Heart left ventricle (tissue), 16 donors: ENCODE measurements around the gene ADRB1. TPM values are rescaled to one million over a fixed set of nuclear protein-coding genes. Genes with fewer than 3 reads are reported as not detected.

Source experiments
- ATAC-seq, 4 donors: fragments of 200-7000 bp; cut with Tn5 transposase; one replicate each; pipeline ENCODE4 v1.9.1; 2020 to 2022; ENCODE audit warnings: moderate library complexity in 4 of 4, mild to moderate bottlenecking in 3 of 4, moderate number of reproducible peaks in 1 of 4
- DNase-seq, 5 donors: peaks; one replicate each; pipeline ENCODE4 v3.0.0-alpha.2; 2020
- H3K27ac ChIP-seq, 12 donors: fragments of 200-600 bp; sonication (generic) in 4 of 12; one replicate each; pipeline versions ENCODE4 v1.5.0 to v1.8.0; 2016 to 2022; ENCODE audit warnings: mild to moderate bottlenecking in 2 of 12
- H3K27me3 ChIP-seq, 9 donors: fragments of 200-600 bp; sonication (generic) in 2 of 9; one replicate each; pipeline versions ENCODE4 v1.5.1 to v1.8.0; 2016 to 2022; ENCODE audit warnings: mild to moderate bottlenecking in 3 of 9
- H3K36me3 ChIP-seq, 9 donors: fragments of 200-600 bp; sonication (generic) in 2 of 9; one replicate each; pipeline versions ENCODE4 v1.5.0 to v1.8.0; 2018 to 2022; ENCODE audit warnings: mild to moderate bottlenecking in 2 of 9
- H3K4me1 ChIP-seq, 12 donors: fragments of 200-600 bp; sonication (generic) in 4 of 12; one replicate each; pipeline versions ENCODE4 v1.5.0 to v1.8.0; 2016 to 2022; ENCODE audit warnings: mild to moderate bottlenecking in 3 of 12
- H3K4me3 ChIP-seq, 12 donors: fragments of 200-600 bp; sonication (generic) in 4 of 12; one replicate each; pipeline versions ENCODE4 v1.5.0 to v1.8.0; 2017 to 2022; ENCODE audit warnings: mild to moderate bottlenecking in 9 of 12, moderate library complexity in 4 of 12
- H3K9me3 ChIP-seq, 12 donors: fragments of 200-600 bp; sonication (generic) in 4 of 12; one replicate each; pipeline versions ENCODE4 v1.5.0 to v1.8.0; 2016 to 2022; ENCODE audit warnings: mild to moderate bottlenecking in 1 of 12
- CTCF ChIP-seq, 12 donors: fragments of 200-600 bp; sonication (generic) in 4 of 12; IDR thresholded peaks; one replicate each; pipeline versions ENCODE4 v1.5.0 to v1.8.0; 2018 to 2022; ENCODE audit warnings: antibody characterized with exemption in 12 of 12, mild to moderate bottlenecking in 5 of 12
- POLR2A ChIP-seq, 2 donors: fragments of 450-650 bp; IDR thresholded peaks; one replicate each; pipeline ENCODE4 v1.6.1; 2017; ENCODE audit warnings: antibody characterized with exemption in 2 of 2, mild to moderate bottlenecking in 2 of 2, moderate library complexity in 2 of 2
- WGBS, 4 donors: extraction: QIAGEN DNeasy Blood & Tissue Kit in 2 of 4; methylation state at CpG; one replicate each; pipeline versions ENCODE4 v1.1.5 to v1.1.7; 2013 to 2018; 5-methylcytosine and 5-hydroxymethylcytosine counted together
- intact Hi-C, 10 donors: fragments of 100-400 bp; cut with DNase I; formaldehyde crosslinking; loops; one replicate each; pipeline versions ENCODE4 v1.11.1 to v1.14.2; 2022
- polyA plus RNA-seq, 2 donors: library from polyadenylated mRNA; stranded (reverse); fragments of 200-250 nt; gene quantifications; one replicate each; pipeline ENCODE4 v1.2.3, GENCODE V29; 2013
- total RNA-seq, 9 donors: library from RNA; depleted of rRNA in 2 of 9; stranded (reverse); fragments of >200 nt in 2 of 9; fragmentation: NEBNext Ultra II Directional in 3 of 9; extraction: Animal tissue kit (Norgen Biotek cat#: 25700) in 3 of 9; gene quantifications; one replicate each; pipeline versions ENCODE4 v1.1.0 to v1.2.4, GENCODE V29; 2016 to 2023
- donor health status: ischemic (EF 13 %, LVEDD 7.1; RV severe dilation, severe dysfunction).
- donor health status: healthy with polysubstance abuse.
- donor health status: DM: no; HTN: yes; CAD: no.
- donor health status: DM: no; HTN: no; CAD: no.
- donor health status: ischemic (EF 25% LVEDD 6.9; RV normal size, moderate dysfunction).
- donor health status: ischemic (EF 25% LVEDD 5.7; RV mildly dilated, moderate dysfunction).
- donor health status: healthy.
- donor health status: DM: yes; HTN: yes; CAD: no.
- donor health status: ischemic (EF 35%, LVEDD 5.7; RV mildly dilated, moderate dysfunction).
- donor health status: nonischemic (EF 11% LVEDD 7.7; RV severe dilation, severe dysfunction).
- donor health status: DM: yes; HTN: yes; CAD: no.
- donor health status: PGD.
- donor health status: ischemic (EF 29% LVEDD 5.4; RV normal size, mild dysfunction).
- donor health status: nonischemic (EF 23%, LVEDD 6.1; RV moderate dilation, normal function).

Gene ADRB1
- total and polyA plus RNA-seq, 11 donors, result 7.3 to 115 (median 59.4) TPM

- Histone ChIP-seq H3K27me3 (no peaks in the 10 kb centered on the region), H3K4me1 (peaks cover 0 to 33% (median 10%) of the 10 kb centered on the region in 12 donors), H3K9me3 (no peaks in the 10 kb centered on the region), H3K27ac (no peak overlapping the region), H3K36me3 (no peaks in the 10 kb centered on the region), H3K4me3 (no peak overlapping the region)
- DNase-seq (no peak), ATAC-seq (no peak)
- 90 to 97% (median 97%) methylated on average over 4 of the region's 4 CpGs for WGBS, 4 donors
- intact Hi-C loops, result no loop called here
- TF ChIP-seq POLR2A (IDR thresholded peaks at IDR 0.05), result no peak
- no peak for TF ChIP-seq CTCF (IDR thresholded peaks at IDR 0.05)
Measured at GRCh38 chr10:114028425-114028824, 15.2 kb upstream of the ADRB1 start.

GRCh38 chr10:114029655-114030054 is 14.0 kb upstream of the ADRB1 start:
- DNase-seq, result no peak
- TF ChIP-seq POLR2A (IDR thresholded peaks at IDR 0.05) (no peak), CTCF (IDR thresholded peaks at IDR 0.05) (no peak)
- no peaks in the 10 kb centered on the region for H3K9me3 ChIP-seq
- H3K27ac ChIP-seq, result no peak overlapping the region
- intact Hi-C loops, result loop anchor here in 1 of 10 donors (5.0 kb wide), 1 partner anchor 118 kb away; no protein-coding TSS in a partner anchor
- WGBS, 4 donors, result 77 to 86% (median 83%) methylated on average over 4 of the region's 4 CpGs
- H3K4me3 ChIP-seq, result no peak overlapping the region
- no peaks in the 10 kb centered on the region for H3K36me3 ChIP-seq
- H3K27me3 ChIP-seq, result no peaks in the 10 kb centered on the region
- H3K4me1 ChIP-seq, result peaks cover 0 to 23% (median 10%) of the 10 kb centered on the region in 12 donors
- ATAC-seq, result no peak

- TF ChIP-seq POLR2A (IDR thresholded peaks at IDR 0.05), result no peak
- no peak for TF ChIP-seq CTCF (IDR thresholded peaks at IDR 0.05)
- no peaks in the 10 kb centered on the region for H3K36me3 ChIP-seq
- WGBS, 4 donors, result 88 to 93% (median 92%) methylated on average over 6 of the region's 6 CpGs
- peaks cover 0 to 18% (median 8%) of the 10 kb centered on the region in 12 donors for H3K4me1 ChIP-seq
- no peaks in the 10 kb centered on the region for H3K9me3 ChIP-seq
- no peak overlapping the region for H3K4me3 ChIP-seq
- intact Hi-C loops, result loop anchor here in 1 of 10 donors (5.0 kb wide), 1 partner anchor 117 kb away; no protein-coding TSS in a partner anchor
- no peak for ATAC-seq
- DNase-seq, result no peak
- H3K27ac ChIP-seq, result no peak overlapping the region
- no peaks in the 10 kb centered on the region for H3K27me3 ChIP-seq
Measured at GRCh38 chr10:114030140-114030539, 13.5 kb upstream of the ADRB1 start.

GRCh38 chr10:114031073-114031972 is 12.3 kb upstream of the ADRB1 start:
- ATAC-seq (no peak), DNase-seq (no peak)
- Histone ChIP-seq H3K36me3 (no peaks in the 10 kb centered on the region), H3K27ac (no peak overlapping the region), H3K4me1 (peaks cover 0 to 15% (median 5%) of the 10 kb centered on the region in 12 donors), H3K4me3 (no peak overlapping the region), H3K27me3 (no peaks in the 10 kb centered on the region), H3K9me3 (no peaks in the 10 kb centered on the region)
- intact Hi-C loops, result loop anchor here in 1 of 10 donors (5.0 kb wide), 1 partner anchor 116 kb away; no protein-coding TSS in a partner anchor
- 78 to 89% (median 86%) methylated on average over 6 of the region's 6 CpGs for WGBS, 4 donors
- TF ChIP-seq CTCF (IDR thresholded peaks at IDR 0.05) (no peak), POLR2A (IDR thresholded peaks at IDR 0.05) (no peak)
